Heart right ventricle (tissue), 16 donors: ENCODE results near the gene APOO. TPM values are rescaled to one million over a fixed set of nuclear protein-coding genes. Genes with fewer than 3 reads are reported as not detected.

ENCODE experiments used
- ATAC-seq, 8 donors: fragments of 200-7000 bp; cut with Tn5 transposase; one replicate each; pipeline ENCODE4 v1.9.1; 2020; ENCODE audit warnings: mild to moderate bottlenecking in 8 of 8, moderate library complexity in 8 of 8, moderate number of reproducible peaks in 1 of 8
- DNase-seq, 2 donors: peaks; one replicate each; pipeline ENCODE4 v3.0.0-alpha.2; 2020
- H3K27ac ChIP-seq, 10 donors: fragments of 200-600 bp; sonication (generic) in 2 of 10; one replicate each; pipeline versions ENCODE4 v1.5.0 to v1.8.0; 2020 to 2022; ENCODE audit warnings: mild to moderate bottlenecking in 3 of 10
- H3K27me3 ChIP-seq, 7 donors: fragments of 200-600 bp; one replicate each; pipeline ENCODE4 v1.8.0; 2021 to 2022; ENCODE audit warnings: mild to moderate bottlenecking in 2 of 7
- H3K36me3 ChIP-seq, 9 donors: fragments of 200-600 bp; sonication (generic) in 1 of 9; one replicate each; pipeline versions ENCODE4 v1.5.0 to v1.8.0; 2020 to 2022; ENCODE audit warnings: mild to moderate bottlenecking in 2 of 9
- H3K4me1 ChIP-seq, 9 donors: fragments of 200-600 bp; sonication (generic) in 1 of 9; one replicate each; pipeline versions ENCODE4 v1.5.0 to v1.8.0; 2020 to 2022; ENCODE audit warnings: mild to moderate bottlenecking in 4 of 9
- H3K4me3 ChIP-seq, 10 donors: fragments of 200-600 bp; sonication (generic) in 2 of 10; one replicate each; pipeline versions ENCODE4 v1.5.0 to v1.8.0; 2020 to 2022; ENCODE audit warnings: mild to moderate bottlenecking in 7 of 10, moderate library complexity in 2 of 10
- H3K9me3 ChIP-seq, 11 donors: fragments of 200-600 bp in 10 of 11; sonication (generic) in 2 of 11; one replicate each; pipeline versions ENCODE4 v1.5.0 to v1.8.0; 2013 to 2022; ENCODE audit warnings: mild to moderate bottlenecking in 2 of 11, control low read depth in 1 of 11, moderate library complexity in 1 of 11
- CTCF ChIP-seq, 9 donors: fragments of 200-600 bp; sonication (generic) in 2 of 9; IDR thresholded peaks; one replicate each; pipeline versions ENCODE4 v1.5.0 to v1.8.0; 2021 to 2022; ENCODE audit warnings: antibody characterized with exemption in 9 of 9, mild to moderate bottlenecking in 5 of 9, moderate library complexity in 1 of 9
- WGBS, 2 donors: extraction: QIAGEN DNeasy Blood & Tissue Kit; methylation state at CpG; one replicate each; pipeline ENCODE4 v1.1.7; 2013; ENCODE audit warnings: inconsistent platforms in 1 of 2; 5-methylcytosine and 5-hydroxymethylcytosine counted together
- intact Hi-C, 10 donors: fragments of 100-400 bp; cut with DNase I; formaldehyde crosslinking; loops; one replicate each; pipeline versions ENCODE4 v1.11.1 to v1.14.2; 2022
- polyA plus RNA-seq, 2 donors: library from polyadenylated mRNA; stranded (reverse); fragments of 200-250 nt; gene quantifications; one replicate each; pipeline ENCODE4 v1.2.3, GENCODE V29; 2013
- total RNA-seq, 10 donors: library from RNA; stranded (reverse); fragmentation: NEBNext Ultra II Directional in 3 of 10; extraction: Animal tissue kit (Norgen Biotek cat#: 25700) in 3 of 10; gene quantifications; one replicate each; pipeline versions ENCODE4 v1.2.1 to v1.2.4, GENCODE V29; 2021 to 2023
- donor health status: Arrhythmogenic right ventricular cardiomyopathy.
- donor health status: ischemic (EF 13 %, LVEDD 7.1; RV severe dilation, severe dysfunction).
- donor health status: healthy with polysubstance abuse.
- donor health status: DM: no; HTN: yes; CAD: no.
- donor health status: DM: no; HTN: no; CAD: no.
- donor health status: ischemic (EF 25% LVEDD 6.9; RV normal size, moderate dysfunction).
- donor health status: ischemic (EF 25% LVEDD 5.7; RV mildly dilated, moderate dysfunction).
- donor health status: healthy.
- donor health status: DM: yes; HTN: yes; CAD: no.
- donor health status: Ischemic cardiomyopathy.
- donor health status: ischemic (EF 35%, LVEDD 5.7; RV mildly dilated, moderate dysfunction).
- donor health status: nonischemic (EF 11% LVEDD 7.7; RV severe dilation, severe dysfunction).
- donor health status: DM: yes; HTN: yes; CAD: no.
- donor health status: PGD.
- donor health status: ischemic (EF 29% LVEDD 5.4; RV normal size, mild dysfunction).
- donor health status: nonischemic (EF 23%, LVEDD 6.1; RV moderate dilation, normal function).

APOO gene
- total and polyA plus RNA-seq, 12 donors: 60.9 to 132 (median 102) TPM

- Histone ChIP-seq H3K4me3 (peak overlapping the region in 2 of 10 donors; percentile 2 to 25), H3K27me3 (peaks cover 0 to 55% (median 0%) of the 10 kb centered on the region in 7 donors), H3K9me3 (no peaks in the 10 kb centered on the region), H3K36me3 (no peaks in the 10 kb centered on the region), H3K27ac (peak overlapping the region in 1 of 10 donors; percentile 64), H3K4me1 (peaks cover 0 to 8% (median 0%) of the 10 kb centered on the region in 9 donors)
- ATAC-seq: no peak
- intact Hi-C loops: no loop called here
- DNase-seq: no peak
- 48 to 49% methylated on average over 9 of the region's 9 CpGs for WGBS, 2 donors
- no peak for TF ChIP-seq CTCF (IDR thresholded peaks at IDR 0.05)
Observed at GRCh38 chrX:23952984-23953907, 45.5 kb upstream of the APOO start.

GRCh38 chrX:23952391-23952790 is 44.7 kb upstream of the APOO start:
- TF ChIP-seq CTCF (IDR thresholded peaks at IDR 0.05): no peak
- Histone ChIP-seq H3K36me3 (no peaks in the 10 kb centered on the region), H3K4me3 (peak overlapping the region in 1 of 10 donors; percentile 25), H3K9me3 (no peaks in the 10 kb centered on the region), H3K27me3 (peaks cover 0 to 55% (median 0%) of the 10 kb centered on the region in 7 donors), H3K4me1 (peaks cover 0 to 8% (median 0%) of the 10 kb centered on the region in 9 donors), H3K27ac (peak overlapping the region in 1 of 10 donors; percentile 64)
- intact Hi-C loops: no loop called here
- DNase-seq: no peak
- ATAC-seq: no peak
- WGBS, 2 donors: 67 to 79% methylated on average over 3 of the region's 3 CpGs

- ATAC-seq: no peak
- no peak for TF ChIP-seq CTCF (IDR thresholded peaks at IDR 0.05)
- Histone ChIP-seq H3K4me3 (no peak overlapping the region), H3K27me3 (peaks cover 0 to 79% (median 0%) of the 10 kb centered on the region in 7 donors), H3K4me1 (no peaks in the 10 kb centered on the region), H3K36me3 (no peaks in the 10 kb centered on the region), H3K9me3 (no peaks in the 10 kb centered on the region), H3K27ac (no peak overlapping the region)
- intact Hi-C loops: no loop called here
- DNase-seq: no peak
- 74 to 86% methylated on average over 1 of the region's 1 CpG for WGBS, 2 donors
Observed at GRCh38 chrX:23945206-23945605, 37.5 kb upstream of the APOO start.

- 65 to 66% methylated on average over 1 of the region's 1 CpG for WGBS, 2 donors
- ATAC-seq (no peak), DNase-seq (no peak)
- Histone ChIP-seq H3K4me1 (no peaks in the 10 kb centered on the region), H3K9me3 (no peaks in the 10 kb centered on the region), H3K27ac (no peak overlapping the region), H3K36me3 (no peaks in the 10 kb centered on the region), H3K4me3 (no peak overlapping the region), H3K27me3 (peaks cover 0 to 81% (median 0%) of the 10 kb centered on the region in 7 donors)
- intact Hi-C loops: no loop called here
- no peak for TF ChIP-seq CTCF (IDR thresholded peaks at IDR 0.05)
Observed at GRCh38 chrX:23944234-23944633, 36.5 kb upstream of the APOO start.
